B cell (primary cell): Measurements from ENCODE around the gene TRIB2. TPM values are rescaled to one million over a fixed set of nuclear protein-coding genes. Genes with fewer than 3 reads are reported as not detected.

Experiments used
- ATAC-seq: fragments of 200-7000 bp; cut with Tn5 transposase; one replicate; pipeline ENCODE4 v1.10.0; 2021; ENCODE audit warnings: low read depth, mild to moderate bottlenecking, moderate number of reproducible peaks, moderate library complexity
- CTCF ChIA-PET: fragments of 350-600 bp; sonication (Branson Sonifier 250); formaldehyde crosslinking; loops from one replicate; lab custom pipeline; 2021; ENCODE audit warnings: antibody characterized with exemption, inconsistent platforms; lab: Charles Lee
- POLR2A ChIA-PET: fragments of 350-600 bp; sonication (Branson Sonifier 250); formaldehyde crosslinking; loops from one replicate; lab custom pipeline; 2021; ENCODE audit warnings: antibody characterized with exemption; lab: Charles Lee
- DNase-seq: peaks from one replicate; pipeline ENCODE4 v3.0.0; 2013
- H2AFZ ChIP-seq: 2 replicates; pipeline ENCODE4 v1.6.1; 2012; ENCODE audit warnings: mild to moderate bottlenecking, low read depth, low read length; ENCODE audit not compliant: insufficient read depth, poor library complexity, severe bottlenecking
- H3K27ac ChIP-seq, 2 donors: 1 replicate in 1 of 2; 2 replicates in 1 of 2; pipeline ENCODE4 v1.5.1; 2012 to 2013; ENCODE audit warnings: low read length in 2 of 2, mild to moderate bottlenecking in 2 of 2, moderate library complexity in 1 of 2
- H3K27me3 ChIP-seq, 4 experiments: fragments of 200-600 bp in 1 of 4; sonication (generic) in 1 of 4; replicated peaks in 1 of 4; 1 replicate in 2 of 4; 2 replicates in 2 of 4; pipeline versions ENCODE4 v1.6.1 to v1.7.0; 2013 to 2016; ENCODE audit warnings: low read length in 3 of 4, mild to moderate bottlenecking in 2 of 4, mixed read lengths in 1 of 4, moderate library complexity in 1 of 4; ENCODE audit not compliant: insufficient read depth in 4 of 4, control insufficient read depth in 3 of 4; ENCODE audit errors: control extremely low read depth in 1 of 4
- H3K36me3 ChIP-seq, 2 experiments: replicated peaks in 1 of 2; 1 replicate in 1 of 2; 2 replicates in 1 of 2; pipeline versions ENCODE4 v1.6.1 to v1.7.1; 2013; ENCODE audit warnings: low read length in 1 of 2; ENCODE audit not compliant: insufficient read depth in 2 of 2, control insufficient read depth in 1 of 2; ENCODE audit errors: control extremely low read depth in 1 of 2, extremely low read depth in 1 of 2
- H3K4me1 ChIP-seq, 2 donors: fragments of 200-600 bp in 1 of 2; sonication (generic) in 1 of 2; 1 replicate in 1 of 2; 2 replicates in 1 of 2; pipeline versions ENCODE4 v1.5.1 to v1.6.1; 2013 to 2017; ENCODE audit warnings: low read length in 2 of 2; ENCODE audit not compliant: control insufficient read depth in 2 of 2, insufficient read depth in 2 of 2
- H3K4me2 ChIP-seq: replicated peaks from 2 replicates; pipeline ENCODE3; 2012; ENCODE audit warnings: mild to moderate bottlenecking, low read depth, low read length; ENCODE audit not compliant: poor library complexity, severe bottlenecking
- H3K4me3 ChIP-seq, 5 experiments: fragments of 200-600 bp in 1 of 5; sonication (generic) in 1 of 5; 1 replicate in 3 of 5; 2 replicates in 2 of 5; pipeline versions ENCODE4 v1.5.1 to v1.7.0; 2011 to 2016; ENCODE audit warnings: low read length in 4 of 5, mild to moderate bottlenecking in 4 of 5, low read depth in 2 of 5, control low read depth in 1 of 5, moderate library complexity in 1 of 5; ENCODE audit not compliant: insufficient read depth in 1 of 5; ENCODE audit errors: control extremely low read depth in 1 of 5, extremely low read depth in 1 of 5
- H3K79me2 ChIP-seq: fragments of 200-600 bp; sonication (generic); one replicate; pipeline ENCODE4 v1.6.0; 2016; ENCODE audit warnings: low read length; ENCODE audit not compliant: control insufficient read depth, insufficient read depth
- H3K9ac ChIP-seq: fragments of 200-600 bp; sonication (generic); 2 replicates; pipeline ENCODE4 v1.6.1; 2017; ENCODE audit warnings: mild to moderate bottlenecking, low read length, moderate library complexity
- H3K9me3 ChIP-seq, 3 donors: one replicate each; pipeline versions ENCODE4 v1.6.1 to v1.7.1; 2013; ENCODE audit warnings: low read length in 2 of 3; ENCODE audit not compliant: control insufficient read depth in 2 of 3, insufficient read depth in 1 of 3; ENCODE audit errors: control extremely low read depth in 1 of 3
- H4K20me1 ChIP-seq: 2 replicates; pipeline ENCODE4 v1.6.0; 2012; ENCODE audit warnings: mild to moderate bottlenecking, low read length; ENCODE audit not compliant: insufficient read depth, control insufficient read depth, poor library complexity, severe bottlenecking
- H3K27ac Mint-ChIP-seq: one replicate; pipeline ENCODE4 v1.8.0; 2021; ENCODE audit warnings: mixed read lengths
- H3K27me3 Mint-ChIP-seq: one replicate; pipeline ENCODE4 v1.8.0; 2021; ENCODE audit warnings: mixed read lengths
- H3K4me1 Mint-ChIP-seq: one replicate; pipeline ENCODE4 v1.8.0; 2021; ENCODE audit warnings: mixed read lengths
- H3K4me3 Mint-ChIP-seq: one replicate; pipeline ENCODE4 v1.8.0; 2021; ENCODE audit warnings: mixed read lengths
- H3K9me3 Mint-ChIP-seq: one replicate; pipeline ENCODE4 v1.8.0; 2022; ENCODE audit warnings: mixed read lengths; ENCODE audit not compliant: insufficient read depth
- CTCF ChIP-seq: fragments of 200-600 bp; IDR thresholded peaks from one replicate; pipeline ENCODE4 v1.8.0; 2022; ENCODE audit warnings: antibody characterized with exemption, mild to moderate bottlenecking
- EZH2 ChIP-seq: IDR thresholded peaks from 2 replicates; pipeline ENCODE4 v1.6.1; 2012; ENCODE audit warnings: borderline replicate concordance, low read depth, mild to moderate bottlenecking, moderate library complexity, low read length; ENCODE audit not compliant: insufficient read depth, poor library complexity, severe bottlenecking
- WGBS: methylation state at CpG from one replicate; pipeline ENCODE4 v1.1.5; 2013; ENCODE audit warnings: missing lambda C conversion rate; ENCODE audit not compliant: insufficient coverage; 5-methylcytosine and 5-hydroxymethylcytosine counted together
- intact Hi-C: fragments of 100-400 bp; cut with micrococcal nuclease; formaldehyde crosslinking; loops from one replicate; pipeline ENCODE4 v1.10.0; 2022
- polyA plus RNA-seq: library from polyadenylated mRNA; depleted of rRNA; stranded (reverse); fragments of >200 nt; gene quantifications from 2 replicates; pipeline ENCODE4 v1.2.3, GENCODE V29; 2012
- small RNA-seq: library from RNA; depleted of rRNA; stranded (forward); fragments of <200 nt; gene quantifications from one replicate; pipeline ENCODE3, GENCODE V24; 2012; ENCODE audit warnings: low replicate concordance, low read depth; ENCODE audit not compliant: insufficient read length
- total RNA-seq, 2 donors: library from RNA; stranded (reverse); fragments of 120-200 nt in 1 of 2; gene quantifications; 1 replicate in 1 of 2; 2 replicates in 1 of 2; pipeline versions ENCODE4 v1.2.3 to v1.2.4, GENCODE V29; 2013 to 2022

The TRIB2 gene
- total and polyA plus RNA-seq, 2 donors (not counting 1 experiment from before 2014, with no cell fraction given): 36.3 to 117 TPM

- POLR2A ChIA-PET: no interaction called here
- peaks cover 20% of the 10 kb centered on the region for H3K27me3 Mint-ChIP-seq
Observed at GRCh38 chr2:12791906-12792305, 75.2 kb downstream of the TRIB2 start.

More at GRCh38 chr2:12791906-12792305, 75.2 kb downstream of the TRIB2 start:
- DNase-seq: no peak
- no peak overlapping the region for H2AFZ ChIP-seq
- Mint-ChIP-seq H3K9me3 (no peaks in the 10 kb centered on the region), H3K4me1 (no peaks in the 10 kb centered on the region), H3K4me3 (no peak overlapping the region), H3K27ac (no peak overlapping the region)
- peaks cover 0 to 5% (median 2%) of the 10 kb centered on the region in 4 experiments for H3K27me3 ChIP-seq
- H3K4me2 ChIP-seq: no peak overlapping the region
- H3K4me3 ChIP-seq: no peak overlapping the region
- TF ChIP-seq EZH2 (no peak), CTCF (no peak)
- intact Hi-C loops: no loop called here
- ATAC-seq: no peak
- no peaks in the 10 kb centered on the region for H3K79me2 ChIP-seq
- CTCF ChIA-PET: no interaction called here
- H3K9me3 ChIP-seq: no peaks in the 10 kb centered on the region
- H3K36me3 ChIP-seq: no peaks in the 10 kb centered on the region
- no peaks in the 10 kb centered on the region for H3K4me1 ChIP-seq
- H3K9ac ChIP-seq: no peak overlapping the region
- H3K27ac ChIP-seq: no peak overlapping the region
- WGBS: no CpG with 5 or more reads among the region's 3 CpGs
- H4K20me1 ChIP-seq: no peaks in the 10 kb centered on the region

Small RNA genes within 50 kb of the gene (small RNA-seq; reads per million reads assigned to genes)
- gene MIR3125: not detected
